Tibial artery (tissue), 4 donors: ENCODE measurements around the gene PTPRJ.

ENCODE experiments used
- DNase-seq, 2 donors: peaks; one replicate each; pipeline ENCODE4 v3.0.0-alpha.2; 2019
- H3K27ac ChIP-seq, 2 donors: fragments of 200-600 bp; sonication (generic) in 1 of 2; 1 replicate in 1 of 2; 2 replicates in 1 of 2; pipeline ENCODE4 v1.5.1; 2018 to 2019; ENCODE audit warnings: mild to moderate bottlenecking in 1 of 2
- H3K27me3 ChIP-seq, 2 donors: fragments of 200-600 bp; sonication (generic) in 1 of 2; one replicate each; pipeline versions ENCODE4 v1.5.1 to v1.6.0; 2016 to 2019
- H3K36me3 ChIP-seq, 3 donors: fragments of 200-600 bp; sonication (generic) in 2 of 3; one replicate each; pipeline ENCODE4 v1.5.1; 2016 to 2019; ENCODE audit warnings: mild to moderate bottlenecking in 2 of 3
- H3K4me1 ChIP-seq, 4 donors: fragments of 200-600 bp; sonication (generic) in 2 of 4; 1 replicate in 3 of 4; 2 replicates in 1 of 4; pipeline ENCODE4 v1.5.1; 2016 to 2019
- H3K4me3 ChIP-seq, 2 donors: fragments of 200-600 bp; sonication (generic) in 1 of 2; 1 replicate in 1 of 2; 2 replicates in 1 of 2; pipeline ENCODE4 v1.5.1; 2018 to 2019; ENCODE audit warnings: mild to moderate bottlenecking in 2 of 2
- H3K9me3 ChIP-seq, 3 donors: fragments of 200-600 bp; sonication (generic) in 1 of 3; one replicate each; pipeline ENCODE4 v1.5.1; 2016 to 2019
- CTCF ChIP-seq, 2 experiments: fragments of 200-600 bp in 1 of 2; fragments of 450-650 bp in 1 of 2; IDR thresholded peaks; one replicate each; pipeline ENCODE4 v1.5.1; 2017 to 2019; ENCODE audit warnings: antibody characterized with exemption in 2 of 2, mild to moderate bottlenecking in 1 of 2, moderate library complexity in 1 of 2
- intact Hi-C: fragments of 100-400 bp; cut with DNase I; formaldehyde crosslinking; loops from one replicate; pipeline ENCODE4 v1.15.0; 2023; ENCODE audit warnings: low total_unique reads

PTPRJ gene

GRCh38 chr11:48058064-48058463 is 77.7 kb downstream of the PTPRJ start:
- H3K4me1 ChIP-seq: peaks cover 0 to 2% (median under 1%) of the 10 kb centered on the region in 4 donors
- intact Hi-C loops: no loop called here

GRCh38 chr11:48058788-48059187 is 78.4 kb downstream of the PTPRJ start:
- H3K27ac ChIP-seq: no peak overlapping the region
- intact Hi-C loops: no loop called here
- no peak for TF ChIP-seq CTCF (IDR thresholded peaks at IDR 0.05)
- H3K27me3 ChIP-seq: no peaks in the 10 kb centered on the region
- H3K36me3 ChIP-seq: no peaks in the 10 kb centered on the region
- no peak overlapping the region for H3K4me3 ChIP-seq
- H3K4me1 ChIP-seq: peaks cover 0 to 8% (median 3%) of the 10 kb centered on the region in 4 donors
- DNase-seq: no peak
- no peaks in the 10 kb centered on the region for H3K9me3 ChIP-seq

More at GRCh38 chr11:48058064-48058463, 77.7 kb downstream of the PTPRJ start:
- no peak for DNase-seq
- no peaks in the 10 kb centered on the region for H3K27me3 ChIP-seq
- no peak overlapping the region for H3K4me3 ChIP-seq
- no peak for TF ChIP-seq CTCF (IDR thresholded peaks at IDR 0.05)
- H3K9me3 ChIP-seq: no peaks in the 10 kb centered on the region
- no peak overlapping the region for H3K27ac ChIP-seq
- no peaks in the 10 kb centered on the region for H3K36me3 ChIP-seq

- H3K4me1 ChIP-seq: peaks cover 0 to 22% (median 11%) of the 10 kb centered on the region in 4 donors
- DNase-seq: no peak
- H3K27ac ChIP-seq: no peak overlapping the region
- H3K36me3 ChIP-seq: no peaks in the 10 kb centered on the region
- H3K9me3 ChIP-seq: no peaks in the 10 kb centered on the region
- TF ChIP-seq CTCF (IDR thresholded peaks at IDR 0.05): no peak
- no peaks in the 10 kb centered on the region for H3K27me3 ChIP-seq
- intact Hi-C loops: loop anchor here (5.0 kb wide), 1 partner anchor 75 kb away; no protein-coding TSS in a partner anchor
- no peak overlapping the region for H3K4me3 ChIP-seq
Observed at GRCh38 chr11:48062649-48063048, 82.3 kb downstream of the PTPRJ start.

GRCh38 chr11:48063424-48063978 is 83.1 kb downstream of the PTPRJ start:
- TF ChIP-seq CTCF (IDR thresholded peaks at IDR 0.05): no peak
- peaks cover 0 to 22% (median 11%) of the 10 kb centered on the region in 4 donors for H3K4me1 ChIP-seq
- intact Hi-C loops: loop anchor here (5.0 kb wide), 1 partner anchor 76 kb away; no protein-coding TSS in a partner anchor
- H3K4me3 ChIP-seq: no peak overlapping the region
- H3K9me3 ChIP-seq: no peaks in the 10 kb centered on the region
- DNase-seq: no peak
- no peaks in the 10 kb centered on the region for H3K27me3 ChIP-seq
- no peaks in the 10 kb centered on the region for H3K36me3 ChIP-seq
- H3K27ac ChIP-seq: peak overlapping the region; percentile 33 to 52

- intact Hi-C loops: loop anchor here (5.0 kb wide), 1 partner anchor 77 kb away; no protein-coding TSS in a partner anchor
- no peak overlapping the region for H3K4me3 ChIP-seq
- peak overlapping the region; percentile 33 to 52 for H3K27ac ChIP-seq
- no peak for DNase-seq
- no peaks in the 10 kb centered on the region for H3K9me3 ChIP-seq
- no peaks in the 10 kb centered on the region for H3K27me3 ChIP-seq
- no peaks in the 10 kb centered on the region for H3K36me3 ChIP-seq
- peaks cover 0 to 22% (median 11%) of the 10 kb centered on the region in 4 donors for H3K4me1 ChIP-seq
- no peak for TF ChIP-seq CTCF (IDR thresholded peaks at IDR 0.05)
Observed at GRCh38 chr11:48064306-48064705, 83.9 kb downstream of the PTPRJ start.
